HG03442 (cell line): ENCODE measurements around the gene IRF4.

ENCODE experiments used
- ATAC-seq: cut with Tn5 transposase; IDR thresholded peaks from one replicate; pipeline ENCODE4 v1.9.1; 2021; ENCODE audit warnings: mild to moderate bottlenecking, moderate library complexity; ENCODE audit not compliant: unreplicated experiment

Gene IRF4

GRCh38 chr6:379410-380181 lies 12.0 kb upstream of the IRF4 start:
- ATAC-seq, result peak; percentile 65

DNA sequence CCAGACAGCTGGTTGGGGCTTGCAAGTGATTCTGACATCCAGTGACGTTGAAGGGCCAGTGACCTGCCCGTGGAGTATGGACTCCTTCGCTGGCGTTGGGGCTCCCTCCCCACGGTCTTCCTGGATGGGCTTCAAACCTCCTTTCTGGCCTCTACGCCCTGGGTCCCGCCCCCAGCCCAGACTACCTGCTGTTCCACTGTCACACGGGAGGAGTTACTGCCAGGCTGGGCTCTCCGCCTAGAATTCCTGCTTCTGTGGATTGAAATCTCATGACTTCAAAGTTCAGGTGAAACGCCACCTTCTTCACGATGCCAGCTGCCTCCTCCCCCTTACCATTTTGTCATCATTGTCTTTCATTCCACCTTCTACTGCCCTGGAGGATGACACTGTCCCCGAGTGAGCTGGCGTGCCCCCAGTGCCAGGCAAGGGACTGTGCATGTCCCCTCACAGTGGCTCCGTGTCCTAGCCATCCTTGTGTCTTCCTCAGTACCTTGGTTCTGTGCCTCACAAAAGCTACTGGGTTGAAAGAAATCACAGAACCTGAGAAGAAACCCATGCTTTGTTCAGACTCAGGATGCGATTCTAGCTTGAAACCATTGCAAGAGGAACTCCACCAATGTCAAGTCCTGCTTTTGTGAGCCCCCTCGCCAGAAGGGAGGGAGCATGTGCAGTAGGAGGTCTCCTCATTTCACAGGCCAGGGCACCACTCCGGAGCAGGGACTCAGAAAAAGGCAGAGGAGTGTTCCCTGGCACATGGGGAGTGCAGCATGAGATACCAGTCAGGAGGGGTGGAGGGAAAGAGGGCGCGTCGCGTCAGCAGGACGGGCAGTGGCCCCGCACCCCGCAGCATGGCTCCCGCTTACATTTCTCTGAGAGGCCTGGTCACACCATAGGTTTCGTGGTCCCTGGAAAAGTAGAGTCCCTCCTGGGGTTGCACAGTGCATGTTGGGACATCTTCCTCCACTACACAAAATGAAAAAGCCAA lies 11.0 kb upstream of the IRF4 start:
- no peak for ATAC-seq

GRCh38 chr6:381742-382461 lies 9.7 kb upstream of the IRF4 start:
- no peak for ATAC-seq

- ATAC-seq, result no peak
These were observed 8.4 kb upstream of the IRF4 start for GRCh38 chr6:382883-383810.

GRCh38 chr6:383856-384255 lies 7.7 kb upstream of the IRF4 start:
- ATAC-seq, result no peak

- no peak for ATAC-seq
These were observed 6.7 kb upstream of the IRF4 start for GRCh38 chr6:384898-385297.

DNA sequence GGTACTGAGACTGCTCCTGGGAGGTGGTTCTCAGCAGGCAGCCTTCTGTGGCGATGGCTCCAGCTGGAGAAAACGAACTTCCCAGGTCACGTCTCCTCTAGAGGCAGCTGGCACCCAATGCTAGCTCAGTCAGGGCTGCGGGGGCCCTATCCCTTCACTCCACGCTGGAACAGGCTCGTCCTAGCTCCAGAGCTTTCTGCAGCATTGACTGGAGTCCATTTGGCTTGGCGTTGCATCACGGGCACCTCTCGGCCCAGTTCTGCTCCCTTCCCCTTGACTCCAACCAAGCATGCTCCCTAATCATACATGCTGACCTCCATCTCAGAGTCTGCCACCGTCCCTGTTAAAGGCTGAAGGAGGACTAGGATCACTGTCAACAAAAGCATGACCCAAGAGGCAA lies 5.9 kb upstream of the IRF4 start:
- no peak for ATAC-seq

DNA sequence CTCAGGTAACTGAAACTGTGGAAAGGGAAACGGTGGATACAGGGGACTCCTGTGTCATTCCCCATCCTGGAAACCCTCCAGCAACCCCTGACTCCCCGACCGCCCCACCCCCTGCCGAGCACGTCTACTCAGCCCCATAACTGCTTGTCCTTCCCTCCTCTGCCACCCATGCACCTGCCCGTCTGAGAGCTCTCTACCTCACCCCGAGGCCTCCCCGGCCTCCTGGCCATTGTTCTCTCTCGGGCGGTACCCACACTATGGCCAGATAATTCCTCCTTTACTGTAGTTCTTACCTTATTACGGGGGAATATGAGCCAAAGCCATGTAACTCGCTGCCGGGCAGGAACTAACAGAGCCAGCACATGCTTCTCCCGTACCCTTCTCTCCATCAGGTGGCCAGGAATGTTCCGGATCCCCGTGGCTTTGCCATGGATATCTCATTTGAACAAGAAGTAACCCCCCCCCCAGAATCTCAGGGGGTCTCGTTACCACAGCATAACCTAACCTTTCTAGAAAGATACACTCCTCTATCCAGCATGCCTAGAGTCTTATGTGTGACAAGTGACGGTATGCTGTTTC lies 4.8 kb upstream of the IRF4 start:
- no peak for ATAC-seq

GRCh38 chr6:387293-387741 lies 4.2 kb upstream of the IRF4 start:
- no peak for ATAC-seq

DNA sequence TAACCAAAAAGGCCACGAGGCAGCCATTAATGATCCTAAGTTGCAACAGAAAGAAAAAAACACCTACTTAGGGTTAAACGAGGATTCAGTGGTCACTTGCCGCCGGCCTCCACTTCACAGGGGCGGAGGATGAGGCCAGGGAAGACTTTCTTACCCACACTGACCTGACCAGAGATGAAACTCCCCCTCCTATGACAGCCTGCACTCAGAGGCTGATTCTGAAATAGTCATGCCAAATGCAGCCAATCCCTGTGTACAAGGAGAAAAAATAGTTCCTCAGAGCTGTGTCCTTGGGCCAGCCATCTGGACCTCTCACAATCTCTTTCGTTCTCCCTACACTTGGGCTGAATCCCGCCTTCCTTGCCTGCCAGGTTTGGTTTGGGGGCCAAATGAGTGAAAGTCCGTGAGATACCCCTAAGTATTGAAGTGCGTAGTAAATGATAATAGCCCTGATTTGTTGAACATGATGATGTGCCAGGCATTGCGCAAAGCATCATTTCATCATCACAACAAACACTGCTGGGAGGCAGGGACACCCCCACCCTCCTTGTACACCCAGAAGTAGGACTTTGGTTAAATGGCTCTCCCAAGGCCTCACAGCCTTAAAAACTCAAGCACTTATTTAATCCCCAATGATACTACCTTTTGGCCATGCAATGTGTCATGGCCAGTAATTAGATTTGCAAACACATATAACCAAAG lies 3.2 kb upstream of the IRF4 start:
- no peak for ATAC-seq

DNA sequence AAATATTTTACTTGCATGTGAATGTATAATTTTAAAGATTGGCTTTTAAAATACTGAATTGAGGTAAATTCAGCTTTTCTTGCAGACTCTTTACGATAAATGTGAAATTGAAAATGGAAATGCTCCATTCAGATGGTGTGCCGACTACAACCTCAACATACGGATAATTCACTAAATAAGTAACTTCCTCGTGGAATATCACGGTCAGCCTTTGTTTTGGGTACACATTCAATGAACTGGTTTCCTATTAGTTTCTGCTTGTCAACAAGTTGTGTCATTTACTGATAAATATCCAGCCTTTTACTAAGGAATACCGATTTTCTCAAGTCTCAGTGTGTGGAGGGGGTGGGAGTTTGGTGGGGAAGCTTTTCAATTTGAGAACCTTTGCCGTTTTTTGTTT lies 2.4 kb upstream of the IRF4 start:
- ATAC-seq, result no peak

GRCh38 chr6:389622-390021 lies 1.9 kb upstream of the IRF4 start:
- ATAC-seq, result peak; percentile 33

GRCh38 chr6:390914-391558 lies 516 bp upstream of the IRF4 start:
- peak; percentile 22 for ATAC-seq

- no peak for ATAC-seq
These were observed 1.2 kb downstream of the IRF4 start for GRCh38 chr6:392441-393390.

DNA sequence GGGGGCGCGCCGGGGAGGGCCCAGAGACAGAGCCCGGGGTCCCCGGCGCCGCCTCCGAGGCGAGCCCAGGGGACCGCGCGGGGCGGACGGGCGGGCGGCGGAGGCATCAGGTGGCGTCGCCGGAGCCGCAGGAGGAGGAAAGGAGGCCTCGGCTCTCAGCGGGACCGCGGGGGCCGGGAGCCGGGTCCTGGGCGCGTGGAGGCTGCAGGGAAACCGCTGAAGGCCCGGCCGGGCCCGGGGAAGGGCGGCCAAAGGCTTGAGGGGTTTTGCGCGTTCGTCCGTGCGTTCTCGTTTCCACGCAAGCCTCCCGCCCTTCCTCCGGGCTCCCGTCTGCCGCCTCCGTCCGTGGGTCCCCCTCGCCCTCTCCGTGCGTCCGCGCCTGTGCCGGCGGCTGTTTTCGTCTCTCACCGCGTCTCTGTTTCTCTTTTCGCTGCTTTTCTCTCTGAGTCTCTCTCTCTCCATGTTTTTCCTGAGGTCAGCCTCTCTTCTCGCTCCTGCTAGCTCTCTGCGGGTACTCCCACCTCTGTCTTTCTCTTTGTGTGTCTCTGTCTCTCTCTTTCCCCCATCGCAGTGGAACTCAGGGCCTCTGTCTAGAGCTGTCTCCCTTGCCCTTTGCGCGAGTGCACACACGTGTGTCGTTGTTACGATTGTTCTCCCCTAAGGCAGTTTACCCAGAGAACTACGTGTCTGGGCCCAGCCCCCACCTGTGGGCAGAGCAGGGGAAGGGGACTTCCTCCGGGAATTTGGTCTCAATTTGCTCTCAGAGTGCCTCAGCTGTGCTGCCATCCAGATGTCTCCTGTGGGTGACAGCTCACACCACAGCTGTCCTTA lies 2.1 kb downstream of the IRF4 start:
- no peak for ATAC-seq

DNA sequence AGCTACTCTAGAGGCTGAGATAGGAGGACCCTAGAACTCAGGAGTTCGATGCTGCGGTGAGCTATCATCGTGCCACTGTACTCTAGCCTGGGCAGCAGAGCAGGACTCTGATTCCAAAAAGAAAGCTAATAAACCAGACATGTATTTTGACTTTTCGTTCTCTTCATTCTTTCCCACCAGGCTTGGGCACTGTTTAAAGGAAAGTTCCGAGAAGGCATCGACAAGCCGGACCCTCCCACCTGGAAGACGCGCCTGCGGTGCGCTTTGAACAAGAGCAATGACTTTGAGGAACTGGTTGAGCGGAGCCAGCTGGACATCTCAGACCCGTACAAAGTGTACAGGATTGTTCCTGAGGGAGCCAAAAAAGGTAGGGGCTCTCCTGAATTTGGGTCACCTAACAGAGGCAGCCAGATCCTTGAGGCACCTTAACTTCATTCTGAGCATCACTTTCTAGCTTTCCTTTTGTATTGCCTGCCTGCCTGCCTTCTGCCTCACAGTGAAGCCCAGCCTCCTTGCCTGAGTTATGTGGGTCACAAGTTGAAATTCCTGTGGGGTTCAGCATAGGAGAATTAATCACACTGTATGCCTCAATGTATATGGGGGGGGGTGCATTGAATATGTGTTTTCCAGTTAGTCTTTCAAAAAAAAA lies 3.2 kb downstream of the IRF4 start:
- no peak for ATAC-seq
